B cell (primary cell): ENCODE results near the gene PRM2. TPM values are rescaled to one million over a fixed set of nuclear protein-coding genes. Genes with fewer than 3 reads are reported as not detected.

Source experiments
- ATAC-seq: fragments of 200-7000 bp; cut with Tn5 transposase; one replicate; pipeline ENCODE4 v1.10.0; 2021; ENCODE audit warnings: low read depth, mild to moderate bottlenecking, moderate number of reproducible peaks, moderate library complexity
- CTCF ChIA-PET: fragments of 350-600 bp; sonication (Branson Sonifier 250); formaldehyde crosslinking; loops from one replicate; lab custom pipeline; 2021; ENCODE audit warnings: antibody characterized with exemption, inconsistent platforms; lab: Charles Lee
- POLR2A ChIA-PET: fragments of 350-600 bp; sonication (Branson Sonifier 250); formaldehyde crosslinking; loops from one replicate; lab custom pipeline; 2021; ENCODE audit warnings: antibody characterized with exemption; lab: Charles Lee
- DNase-seq: peaks from one replicate; pipeline ENCODE4 v3.0.0; 2013
- H2AFZ ChIP-seq: 2 replicates; pipeline ENCODE4 v1.6.1; 2012; ENCODE audit warnings: mild to moderate bottlenecking, low read depth, low read length; ENCODE audit not compliant: insufficient read depth, poor library complexity, severe bottlenecking
- H3K27ac ChIP-seq, 2 donors: 1 replicate in 1 of 2; 2 replicates in 1 of 2; pipeline ENCODE4 v1.5.1; 2012 to 2013; ENCODE audit warnings: low read length in 2 of 2, mild to moderate bottlenecking in 2 of 2, moderate library complexity in 1 of 2
- H3K27me3 ChIP-seq, 4 experiments: fragments of 200-600 bp in 1 of 4; sonication (generic) in 1 of 4; replicated peaks in 1 of 4; 1 replicate in 2 of 4; 2 replicates in 2 of 4; pipeline versions ENCODE4 v1.6.1 to v1.7.0; 2013 to 2016; ENCODE audit warnings: low read length in 3 of 4, mild to moderate bottlenecking in 2 of 4, mixed read lengths in 1 of 4, moderate library complexity in 1 of 4; ENCODE audit not compliant: insufficient read depth in 4 of 4, control insufficient read depth in 3 of 4; ENCODE audit errors: control extremely low read depth in 1 of 4
- H3K36me3 ChIP-seq, 2 experiments: replicated peaks in 1 of 2; 1 replicate in 1 of 2; 2 replicates in 1 of 2; pipeline versions ENCODE4 v1.6.1 to v1.7.1; 2013; ENCODE audit warnings: low read length in 1 of 2; ENCODE audit not compliant: insufficient read depth in 2 of 2, control insufficient read depth in 1 of 2; ENCODE audit errors: control extremely low read depth in 1 of 2, extremely low read depth in 1 of 2
- H3K4me1 ChIP-seq, 2 donors: fragments of 200-600 bp in 1 of 2; sonication (generic) in 1 of 2; 1 replicate in 1 of 2; 2 replicates in 1 of 2; pipeline versions ENCODE4 v1.5.1 to v1.6.1; 2013 to 2017; ENCODE audit warnings: low read length in 2 of 2; ENCODE audit not compliant: control insufficient read depth in 2 of 2, insufficient read depth in 2 of 2
- H3K4me2 ChIP-seq: replicated peaks from 2 replicates; pipeline ENCODE3; 2012; ENCODE audit warnings: mild to moderate bottlenecking, low read depth, low read length; ENCODE audit not compliant: poor library complexity, severe bottlenecking
- H3K4me3 ChIP-seq, 5 experiments: fragments of 200-600 bp in 1 of 5; sonication (generic) in 1 of 5; 1 replicate in 3 of 5; 2 replicates in 2 of 5; pipeline versions ENCODE4 v1.5.1 to v1.7.0; 2011 to 2016; ENCODE audit warnings: low read length in 4 of 5, mild to moderate bottlenecking in 4 of 5, low read depth in 2 of 5, control low read depth in 1 of 5, moderate library complexity in 1 of 5; ENCODE audit not compliant: insufficient read depth in 1 of 5; ENCODE audit errors: control extremely low read depth in 1 of 5, extremely low read depth in 1 of 5
- H3K79me2 ChIP-seq: fragments of 200-600 bp; sonication (generic); one replicate; pipeline ENCODE4 v1.6.0; 2016; ENCODE audit warnings: low read length; ENCODE audit not compliant: control insufficient read depth, insufficient read depth
- H3K9ac ChIP-seq: fragments of 200-600 bp; sonication (generic); 2 replicates; pipeline ENCODE4 v1.6.1; 2017; ENCODE audit warnings: mild to moderate bottlenecking, low read length, moderate library complexity
- H3K9me3 ChIP-seq, 3 donors: one replicate each; pipeline versions ENCODE4 v1.6.1 to v1.7.1; 2013; ENCODE audit warnings: low read length in 2 of 3; ENCODE audit not compliant: control insufficient read depth in 2 of 3, insufficient read depth in 1 of 3; ENCODE audit errors: control extremely low read depth in 1 of 3
- H4K20me1 ChIP-seq: 2 replicates; pipeline ENCODE4 v1.6.0; 2012; ENCODE audit warnings: mild to moderate bottlenecking, low read length; ENCODE audit not compliant: insufficient read depth, control insufficient read depth, poor library complexity, severe bottlenecking
- H3K27ac Mint-ChIP-seq: one replicate; pipeline ENCODE4 v1.8.0; 2021; ENCODE audit warnings: mixed read lengths
- H3K27me3 Mint-ChIP-seq: one replicate; pipeline ENCODE4 v1.8.0; 2021; ENCODE audit warnings: mixed read lengths
- H3K4me1 Mint-ChIP-seq: one replicate; pipeline ENCODE4 v1.8.0; 2021; ENCODE audit warnings: mixed read lengths
- H3K4me3 Mint-ChIP-seq: one replicate; pipeline ENCODE4 v1.8.0; 2021; ENCODE audit warnings: mixed read lengths
- H3K9me3 Mint-ChIP-seq: one replicate; pipeline ENCODE4 v1.8.0; 2022; ENCODE audit warnings: mixed read lengths; ENCODE audit not compliant: insufficient read depth
- EZH2 ChIP-seq: IDR thresholded peaks from 2 replicates; pipeline ENCODE4 v1.6.1; 2012; ENCODE audit warnings: borderline replicate concordance, low read depth, mild to moderate bottlenecking, moderate library complexity, low read length; ENCODE audit not compliant: insufficient read depth, poor library complexity, severe bottlenecking
- WGBS: methylation state at CpG from one replicate; pipeline ENCODE4 v1.1.5; 2013; ENCODE audit warnings: missing lambda C conversion rate; ENCODE audit not compliant: insufficient coverage; 5-methylcytosine and 5-hydroxymethylcytosine counted together
- intact Hi-C: fragments of 100-400 bp; cut with micrococcal nuclease; formaldehyde crosslinking; loops from one replicate; pipeline ENCODE4 v1.10.0; 2022
- polyA plus RNA-seq: library from polyadenylated mRNA; depleted of rRNA; stranded (reverse); fragments of >200 nt; gene quantifications from 2 replicates; pipeline ENCODE4 v1.2.3, GENCODE V29; 2012
- total RNA-seq, 2 donors: library from RNA; stranded (reverse); fragments of 120-200 nt in 1 of 2; gene quantifications; 1 replicate in 1 of 2; 2 replicates in 1 of 2; pipeline versions ENCODE4 v1.2.3 to v1.2.4, GENCODE V29; 2013 to 2022
- TF ChIP-seq, protein P1 (sequence below): fragments of 200-600 bp; IDR thresholded peaks from one replicate; pipeline ENCODE4 v1.8.0; 2022; ENCODE audit warnings: antibody characterized with exemption, mild to moderate bottlenecking

PRM2 gene
- total and polyA plus RNA-seq, 2 donors (not counting 1 experiment from before 2014, with no cell fraction given), result not detected

- no peaks in the 10 kb centered on the region for H3K9me3 ChIP-seq
- peaks cover 54% of the 10 kb centered on the region for H3K4me1 Mint-ChIP-seq
- ATAC-seq, result no peak
- H3K9me3 Mint-ChIP-seq, result no peaks in the 10 kb centered on the region
- WGBS, result 85% methylated on average over 4 of the region's 5 CpGs
- ChIA-PET CTCF (interaction anchor here (0.9 to 10.3 kb wide), 9 partner anchors 29 to 290 kb away, joined by 3 to 223 read pairs (median 24); no protein-coding TSS in a partner anchor), POLR2A (interaction anchor here (0.6 to 5.8 kb wide), 12 partner anchors 29 to 312 kb away, joined by 3 to 89 read pairs (median 7); no protein-coding TSS in a partner anchor)
- peaks cover 50% of the 10 kb centered on the region for H4K20me1 ChIP-seq
- peaks cover 41 to 50% of the 10 kb centered on the region in 2 donors for H3K4me1 ChIP-seq
- H3K9ac ChIP-seq, result peak overlapping the region; percentile 84
- intact Hi-C loops, result loop anchor here (2.0 to 10.0 kb wide), 3 partner anchors 21 to 661 kb away; partner anchors contain the start of gene GSPT1
- peak; percentile 42 for DNase-seq
- H2AFZ ChIP-seq, result no peak overlapping the region
- H3K27ac ChIP-seq, result no peak overlapping the region
- H3K27me3 Mint-ChIP-seq, result no peaks in the 10 kb centered on the region
- TF ChIP-seq, protein P1, sequence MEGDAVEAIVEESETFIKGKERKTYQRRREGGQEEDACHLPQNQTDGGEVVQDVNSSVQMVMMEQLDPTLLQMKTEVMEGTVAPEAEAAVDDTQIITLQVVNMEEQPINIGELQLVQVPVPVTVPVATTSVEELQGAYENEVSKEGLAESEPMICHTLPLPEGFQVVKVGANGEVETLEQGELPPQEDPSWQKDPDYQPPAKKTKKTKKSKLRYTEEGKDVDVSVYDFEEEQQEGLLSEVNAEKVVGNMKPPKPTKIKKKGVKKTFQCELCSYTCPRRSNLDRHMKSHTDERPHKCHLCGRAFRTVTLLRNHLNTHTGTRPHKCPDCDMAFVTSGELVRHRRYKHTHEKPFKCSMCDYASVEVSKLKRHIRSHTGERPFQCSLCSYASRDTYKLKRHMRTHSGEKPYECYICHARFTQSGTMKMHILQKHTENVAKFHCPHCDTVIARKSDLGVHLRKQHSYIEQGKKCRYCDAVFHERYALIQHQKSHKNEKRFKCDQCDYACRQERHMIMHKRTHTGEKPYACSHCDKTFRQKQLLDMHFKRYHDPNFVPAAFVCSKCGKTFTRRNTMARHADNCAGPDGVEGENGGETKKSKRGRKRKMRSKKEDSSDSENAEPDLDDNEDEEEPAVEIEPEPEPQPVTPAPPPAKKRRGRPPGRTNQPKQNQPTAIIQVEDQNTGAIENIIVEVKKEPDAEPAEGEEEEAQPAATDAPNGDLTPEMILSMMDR, result no peak
- TF ChIP-seq EZH2, result no peak
- peaks cover 20% of the 10 kb centered on the region for H3K79me2 ChIP-seq
- peak overlapping the region; percentile 89 for H3K4me3 Mint-ChIP-seq
- H3K4me2 ChIP-seq, result peak overlapping the region; percentile 98
- H3K27ac Mint-ChIP-seq, result peak overlapping the region; percentile 79
- peaks cover 2 to 17% of the 10 kb centered on the region in 2 experiments for H3K36me3 ChIP-seq
- H3K4me3 ChIP-seq, result peak overlapping the region in 4 of 5 experiments; percentile 6 to 89 (median 68)
- no peaks in the 10 kb centered on the region for H3K27me3 ChIP-seq
These were observed 23.0 kb downstream of the PRM2 start for GRCh38 chr16:11253009-11253994.
